PC-9 (cell line): ENCODE data around the gene NUF2.

ENCODE experiments used
- CTCF ChIP-seq: fragments of 200-600 bp; sonication (generic); conservative IDR thresholded peaks from 2 replicates; pipeline ENCODE4 v1.6.1; 2017; ENCODE audit warnings: mixed run types, antibody characterized with exemption, mild to moderate bottlenecking, moderate library complexity
- EZH2 ChIP-seq: fragments of 200-600 bp; sonication (generic); IDR thresholded peaks from 2 replicates; pipeline ENCODE4 v1.8.0; 2017; ENCODE audit warnings: antibody characterized with exemption, low read depth

GRCh38 chr1:163307479-163308171 is 14.1 kb upstream of the NUF2 start:
- no peak for TF ChIP-seq CTCF
- no peak for TF ChIP-seq EZH2
